PFSK-1 (cell line): ENCODE measurements around the gene DRD2.

Source experiments
- FOXP2 ChIP-seq: optimal IDR thresholded peaks from 2 replicates; pipeline ENCODE3; 2011; ENCODE audit warnings: borderline replicate concordance, control low read depth, inconsistent platforms; ENCODE audit not compliant: insufficient read depth; ENCODE audit errors: extremely low read length, extremely low read depth
- POLR2AphosphoS5 ChIP-seq: IDR thresholded peaks from 2 replicates; pipeline ENCODE4 v1.6.1; 2012; ENCODE audit warnings: low read depth, mild to moderate bottlenecking, control low read depth, low read length, moderate library complexity
- SIN3A ChIP-seq: IDR thresholded peaks from 2 replicates; pipeline ENCODE4 v1.6.1; 2012; ENCODE audit warnings: mild to moderate bottlenecking, low read length, moderate library complexity, borderline replicate concordance; ENCODE audit not compliant: insufficient read depth
- TAF1 ChIP-seq: IDR thresholded peaks from 2 replicates; pipeline ENCODE4 v1.6.1; 2012; ENCODE audit warnings: low read length, control low read depth, borderline replicate concordance; ENCODE audit not compliant: insufficient read depth
- TF ChIP-seq, protein P1 (sequence below), 2 experiments: IDR thresholded peaks; 2 replicates each; pipeline versions ENCODE4 v1.6.1 to v1.8.0; 2011 to 2012; ENCODE audit warnings: low read depth in 2 of 2, low read length in 2 of 2, control low read depth in 1 of 2, inconsistent platforms in 1 of 2, mild to moderate bottlenecking in 1 of 2, moderate library complexity in 1 of 2; ENCODE audit not compliant: insufficient read depth in 1 of 2

DNA sequence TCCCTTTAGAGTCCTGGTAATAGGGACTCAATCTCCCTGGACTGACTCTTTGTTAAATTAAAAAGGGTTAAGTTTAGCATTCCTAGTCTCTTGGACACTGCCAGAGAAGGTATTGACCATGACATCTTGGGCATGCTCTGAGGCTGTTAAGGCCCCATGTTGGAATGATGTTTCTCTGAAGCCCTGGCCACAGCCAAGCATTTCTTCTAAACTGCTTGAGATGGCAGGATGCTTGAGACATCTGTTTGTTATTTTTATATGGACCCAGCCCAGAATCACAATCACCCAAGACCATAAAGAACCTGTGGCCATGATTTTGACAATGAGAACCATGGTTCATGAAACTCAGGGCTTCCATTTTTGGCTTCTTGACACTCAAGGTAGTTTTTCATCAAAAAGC lies 93.1 kb downstream of the DRD2 start:
- no peak for TF ChIP-seq TAF1
- TF ChIP-seq POLR2AphosphoS5: no peak
- TF ChIP-seq, protein P1, sequence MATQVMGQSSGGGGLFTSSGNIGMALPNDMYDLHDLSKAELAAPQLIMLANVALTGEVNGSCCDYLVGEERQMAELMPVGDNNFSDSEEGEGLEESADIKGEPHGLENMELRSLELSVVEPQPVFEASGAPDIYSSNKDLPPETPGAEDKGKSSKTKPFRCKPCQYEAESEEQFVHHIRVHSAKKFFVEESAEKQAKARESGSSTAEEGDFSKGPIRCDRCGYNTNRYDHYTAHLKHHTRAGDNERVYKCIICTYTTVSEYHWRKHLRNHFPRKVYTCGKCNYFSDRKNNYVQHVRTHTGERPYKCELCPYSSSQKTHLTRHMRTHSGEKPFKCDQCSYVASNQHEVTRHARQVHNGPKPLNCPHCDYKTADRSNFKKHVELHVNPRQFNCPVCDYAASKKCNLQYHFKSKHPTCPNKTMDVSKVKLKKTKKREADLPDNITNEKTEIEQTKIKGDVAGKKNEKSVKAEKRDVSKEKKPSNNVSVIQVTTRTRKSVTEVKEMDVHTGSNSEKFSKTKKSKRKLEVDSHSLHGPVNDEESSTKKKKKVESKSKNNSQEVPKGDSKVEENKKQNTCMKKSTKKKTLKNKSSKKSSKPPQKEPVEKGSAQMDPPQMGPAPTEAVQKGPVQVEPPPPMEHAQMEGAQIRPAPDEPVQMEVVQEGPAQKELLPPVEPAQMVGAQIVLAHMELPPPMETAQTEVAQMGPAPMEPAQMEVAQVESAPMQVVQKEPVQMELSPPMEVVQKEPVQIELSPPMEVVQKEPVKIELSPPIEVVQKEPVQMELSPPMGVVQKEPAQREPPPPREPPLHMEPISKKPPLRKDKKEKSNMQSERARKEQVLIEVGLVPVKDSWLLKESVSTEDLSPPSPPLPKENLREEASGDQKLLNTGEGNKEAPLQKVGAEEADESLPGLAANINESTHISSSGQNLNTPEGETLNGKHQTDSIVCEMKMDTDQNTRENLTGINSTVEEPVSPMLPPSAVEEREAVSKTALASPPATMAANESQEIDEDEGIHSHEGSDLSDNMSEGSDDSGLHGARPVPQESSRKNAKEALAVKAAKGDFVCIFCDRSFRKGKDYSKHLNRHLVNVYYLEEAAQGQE (IDR thresholded peaks at IDR 0.05; ENCODE audit: insufficient read depth in 1 of 2, low read depth in 2 of 2, low read length in 2 of 2): no peak
- no peak for TF ChIP-seq SIN3A
- no peak for TF ChIP-seq FOXP2
